ENCODE measurements around the gene NR1H2.

The NR1H2 gene

DNA sequence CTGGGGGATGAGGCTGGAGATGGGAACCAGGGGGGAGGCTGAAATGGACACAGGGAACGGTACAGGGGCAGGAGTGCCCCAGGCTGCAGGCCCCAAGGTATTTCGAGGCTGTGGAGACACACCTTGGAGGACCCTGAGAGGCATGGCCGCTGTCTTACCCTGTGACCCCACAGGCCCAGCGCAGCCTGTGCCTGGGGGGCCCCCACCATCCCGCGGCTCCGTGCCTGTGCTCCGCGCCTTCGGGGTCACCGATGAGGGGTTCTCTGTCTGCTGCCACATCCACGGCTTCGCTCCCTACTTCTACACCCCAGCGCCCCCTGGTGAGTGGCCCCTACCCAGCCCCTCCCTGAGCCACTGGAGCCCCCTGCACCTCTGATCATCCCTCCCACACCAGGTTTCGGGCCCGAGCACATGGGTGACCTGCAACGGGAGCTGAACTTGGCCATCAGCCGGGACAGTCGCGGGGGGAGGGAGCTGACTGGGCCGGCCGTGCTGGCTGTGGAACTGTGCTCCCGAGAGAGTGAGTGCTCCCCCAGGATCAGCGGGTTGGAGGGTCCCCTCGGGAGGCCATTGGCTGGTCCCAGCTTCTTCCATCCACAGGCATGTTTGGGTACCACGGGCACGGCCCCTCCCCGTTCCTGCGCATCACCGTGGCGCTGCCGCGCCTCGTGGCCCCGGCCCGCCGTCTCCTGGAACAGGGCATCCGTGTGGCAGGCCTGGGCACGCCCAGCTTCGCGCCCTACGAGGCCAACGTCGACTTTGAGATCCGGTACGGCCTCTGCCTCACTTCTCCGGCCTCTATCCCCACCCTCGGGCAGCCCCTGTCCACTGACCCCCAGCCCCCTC, 25.6 kb downstream of the NR1H2 start:
- no peak for DNase-seq (ENCODE audit: low read depth in 2 of 2)

DNA sequence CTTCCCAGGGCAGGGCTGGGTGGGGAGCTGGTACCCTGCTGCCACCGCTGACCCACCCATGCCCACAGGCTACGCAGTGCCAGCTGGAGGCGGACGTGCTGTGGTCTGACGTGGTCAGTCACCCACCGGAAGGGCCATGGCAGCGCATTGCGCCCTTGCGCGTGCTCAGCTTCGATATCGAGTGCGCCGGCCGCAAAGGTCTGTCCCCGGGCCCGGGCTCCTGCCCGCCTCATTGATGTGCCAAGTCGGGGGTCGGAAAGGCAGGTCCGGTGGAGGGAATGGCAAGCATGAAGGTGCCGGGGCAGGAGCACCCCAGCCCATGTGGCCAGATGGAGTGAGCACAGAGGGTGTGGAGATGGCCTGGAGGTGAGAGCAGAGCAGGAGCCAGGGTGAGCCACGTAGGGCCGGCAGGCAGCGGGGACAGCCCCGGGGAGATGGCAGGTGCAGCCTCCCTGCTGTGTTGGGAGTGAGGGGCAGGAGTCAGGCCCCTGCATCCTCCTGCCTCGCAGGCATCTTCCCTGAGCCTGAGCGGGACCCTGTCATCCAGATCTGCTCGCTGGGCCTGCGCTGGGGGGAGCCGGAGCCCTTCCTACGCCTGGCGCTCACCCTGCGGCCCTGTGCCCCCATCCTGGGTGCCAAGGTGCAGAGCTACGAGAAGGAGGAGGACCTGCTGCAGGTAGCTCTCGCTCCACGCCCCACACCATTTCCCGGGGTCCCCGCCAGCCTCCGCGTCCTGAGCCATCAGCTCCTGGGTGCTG, 26.5 kb downstream of the NR1H2 start:
- no peak for DNase-seq (ENCODE audit: low read depth in 2 of 2)

DNA sequence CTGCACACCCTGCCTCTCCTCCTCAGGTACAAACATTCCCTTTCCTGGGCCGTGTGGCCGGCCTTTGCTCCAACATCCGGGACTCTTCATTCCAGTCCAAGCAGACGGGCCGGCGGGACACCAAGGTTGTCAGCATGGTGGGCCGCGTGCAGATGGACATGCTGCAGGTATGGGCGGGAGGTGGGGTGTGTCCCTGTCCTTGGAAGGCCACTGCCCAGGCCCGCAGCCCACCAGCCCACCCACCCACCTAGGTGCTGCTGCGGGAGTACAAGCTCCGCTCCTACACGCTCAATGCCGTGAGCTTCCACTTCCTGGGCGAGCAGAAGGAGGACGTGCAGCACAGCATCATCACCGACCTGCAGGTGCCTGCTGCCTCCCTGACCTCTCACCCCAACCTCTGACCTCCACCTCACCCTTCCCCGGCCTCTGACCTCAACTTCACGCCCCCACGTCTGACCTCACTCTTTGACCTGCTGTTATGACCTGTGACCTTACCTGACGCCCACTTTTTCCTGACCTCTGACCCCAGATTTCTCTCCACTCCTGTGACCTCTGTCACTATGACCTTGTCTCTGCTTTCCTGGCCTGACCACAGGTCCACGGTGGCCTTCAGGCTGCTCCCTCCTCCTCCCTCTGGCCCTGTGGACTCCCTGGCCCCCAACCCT, 30.0 kb downstream of the NR1H2 start:
- no peak for DNase-seq (ENCODE audit: low read depth in 2 of 2)

DNA sequence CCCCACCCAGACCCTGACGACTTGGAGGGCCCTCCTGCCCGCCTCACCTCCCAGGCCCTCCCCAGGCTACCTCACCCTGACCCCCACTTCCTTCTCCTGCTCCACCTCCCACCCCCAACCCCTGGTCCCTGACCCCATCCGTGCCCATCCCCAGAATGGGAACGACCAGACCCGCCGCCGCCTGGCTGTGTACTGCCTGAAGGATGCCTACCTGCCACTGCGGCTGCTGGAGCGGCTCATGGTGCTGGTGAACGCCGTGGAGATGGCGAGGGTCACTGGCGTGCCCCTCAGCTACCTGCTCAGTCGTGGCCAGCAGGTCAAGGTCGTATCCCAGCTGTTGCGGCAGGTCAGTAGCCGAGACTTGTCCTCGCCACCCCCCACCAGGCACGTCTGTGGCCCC, 30.6 kb downstream of the NR1H2 start:
- DNase-seq (ENCODE audit: low read depth in 2 of 2) = no peak

DNA sequence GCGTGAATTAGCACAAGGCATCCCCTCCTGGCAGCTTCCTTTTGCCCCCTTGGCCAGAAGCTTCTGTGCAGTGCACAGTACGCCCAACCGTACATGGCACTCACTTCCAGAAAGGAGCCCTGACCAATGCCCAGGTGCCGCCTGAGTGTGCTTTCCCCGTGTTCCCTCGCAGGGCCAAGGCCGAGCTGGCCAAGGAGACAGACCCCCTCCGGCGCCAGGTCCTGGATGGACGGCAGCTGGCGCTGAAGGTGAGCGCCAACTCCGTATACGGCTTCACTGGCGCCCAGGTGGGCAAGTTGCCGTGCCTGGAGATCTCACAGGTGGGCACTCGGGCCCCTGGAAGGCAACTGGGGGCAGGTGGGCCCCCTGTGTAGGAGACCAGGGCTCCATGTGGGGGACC, 33.1 kb downstream of the NR1H2 start:
- DNase-seq (ENCODE audit: low read depth in 2 of 2) = no peak

DNA sequence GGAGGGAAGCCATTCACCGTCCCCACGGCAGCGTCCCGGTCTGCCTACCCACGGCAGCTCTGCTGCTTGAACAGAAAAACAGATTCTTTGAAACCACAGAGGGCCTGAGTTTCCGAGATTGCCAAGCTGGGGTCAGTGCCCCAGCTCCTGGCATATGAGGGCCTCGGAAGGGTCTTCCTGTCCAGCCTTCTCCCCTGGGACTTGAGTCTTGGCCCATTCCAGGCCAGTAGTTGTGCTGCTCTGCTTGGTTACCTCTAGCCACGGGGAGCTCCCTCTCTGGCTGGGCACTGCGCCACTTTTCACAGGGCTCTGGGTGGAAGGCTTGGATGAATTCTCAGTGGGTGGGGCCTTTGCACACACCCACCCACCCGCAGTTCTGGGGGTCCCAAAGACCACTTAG, 33.9 kb downstream of the NR1H2 start:
- DNase-seq (ENCODE audit: low read depth in 2 of 2) = no peak

DNA sequence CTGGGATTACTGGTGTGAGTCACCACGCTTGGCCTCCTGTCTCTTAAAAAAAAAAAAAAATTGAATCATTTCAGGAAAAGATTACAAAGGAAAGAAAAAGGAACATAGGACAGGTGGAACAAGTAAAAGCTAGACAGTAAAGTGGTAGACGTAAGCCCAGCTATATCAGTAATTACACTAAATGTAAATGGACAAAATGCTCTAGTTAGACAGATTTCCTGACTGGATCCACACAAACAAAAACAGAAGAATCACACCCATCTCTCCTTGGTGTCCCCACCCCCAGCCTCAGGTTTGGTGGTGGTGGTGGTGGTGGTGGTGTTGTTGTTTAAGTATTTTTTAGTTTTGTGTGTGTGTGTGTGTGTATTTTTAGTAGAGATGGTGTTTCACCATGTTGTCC, 36.2 kb downstream of the NR1H2 start:
- no peak for DNase-seq (ENCODE audit: low read depth in 2 of 2)

DNA sequence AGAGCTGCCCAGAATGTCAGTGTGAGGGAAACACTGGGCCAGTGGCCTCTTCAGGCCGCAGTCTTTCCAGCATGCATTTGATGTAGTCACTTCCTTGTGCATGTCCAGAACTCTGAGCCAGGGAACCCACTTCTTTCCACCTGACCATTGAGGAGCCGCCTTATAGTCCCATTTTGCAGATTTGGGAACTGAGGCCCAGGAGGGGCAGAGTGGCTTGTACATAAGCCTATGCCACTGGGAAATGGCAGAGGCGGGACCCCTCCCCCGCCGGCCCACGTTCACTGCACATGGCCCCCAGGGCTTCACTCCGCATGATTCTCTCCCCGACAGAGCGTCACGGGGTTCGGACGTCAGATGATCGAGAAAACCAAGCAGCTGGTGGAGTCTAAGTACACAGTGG, 36.8 kb downstream of the NR1H2 start:
- no peak for DNase-seq (ENCODE audit: low read depth in 2 of 2)

DNA sequence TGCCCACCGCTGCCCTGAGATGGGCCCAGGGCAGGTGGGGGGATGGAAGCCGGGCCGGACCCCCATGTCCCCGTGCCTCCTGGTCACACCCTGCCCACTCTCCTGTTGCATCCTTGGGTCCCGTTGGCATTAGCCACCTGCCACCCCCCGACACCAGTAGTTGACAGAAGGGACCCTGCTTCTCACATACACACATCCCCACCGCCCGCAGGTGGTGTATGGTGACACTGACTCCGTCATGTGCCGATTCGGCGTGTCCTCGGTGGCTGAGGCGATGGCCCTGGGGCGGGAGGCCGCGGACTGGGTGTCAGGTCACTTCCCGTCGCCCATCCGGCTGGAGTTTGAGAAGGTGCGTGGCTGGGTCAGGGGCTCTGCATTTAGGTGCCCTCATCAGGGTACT, 37.3 kb downstream of the NR1H2 start:
- no peak for DNase-seq (ENCODE audit: low read depth in 2 of 2)

DNA sequence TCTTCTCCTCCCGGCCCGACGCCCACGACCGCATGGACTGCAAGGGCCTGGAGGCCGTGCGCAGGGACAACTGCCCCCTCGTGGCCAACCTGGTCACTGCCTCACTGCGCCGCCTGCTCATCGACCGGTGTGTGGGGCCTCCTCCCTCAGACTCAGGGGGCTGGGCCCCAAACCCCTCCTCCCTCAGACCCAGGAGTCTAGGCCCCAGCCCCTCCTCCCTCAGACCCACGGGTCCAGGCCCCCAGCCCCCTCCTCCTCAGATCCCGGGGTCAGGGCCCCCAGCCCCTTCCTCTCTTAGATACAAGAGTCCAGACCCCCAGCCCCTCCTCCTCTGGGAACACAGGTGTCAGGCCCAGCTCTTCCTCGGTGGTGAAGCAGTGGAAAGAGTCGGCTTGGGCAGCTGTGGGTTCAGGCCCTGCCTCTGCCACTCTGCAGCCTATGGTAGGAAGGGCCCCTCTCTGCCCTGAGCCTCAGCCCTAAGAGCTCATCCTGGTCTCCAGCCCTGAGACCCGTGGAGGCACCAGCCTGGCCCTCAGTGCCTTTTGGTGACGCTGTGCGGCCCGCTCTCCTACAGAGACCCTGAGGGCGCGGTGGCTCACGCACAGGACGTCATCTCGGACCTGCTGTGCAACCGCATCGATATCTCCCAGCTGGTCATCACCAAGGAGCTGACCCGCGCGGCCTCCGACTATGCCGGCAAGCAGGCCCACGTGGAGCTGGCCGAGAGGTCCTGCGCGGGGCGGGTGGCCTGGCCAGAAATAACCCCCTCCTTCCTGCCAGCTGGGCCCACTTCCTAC, 38.8 kb downstream of the NR1H2 start:
- peak in 1 of 2 experiments; percentile 15 for DNase-seq (ENCODE audit: low read depth in 2 of 2)

DNA sequence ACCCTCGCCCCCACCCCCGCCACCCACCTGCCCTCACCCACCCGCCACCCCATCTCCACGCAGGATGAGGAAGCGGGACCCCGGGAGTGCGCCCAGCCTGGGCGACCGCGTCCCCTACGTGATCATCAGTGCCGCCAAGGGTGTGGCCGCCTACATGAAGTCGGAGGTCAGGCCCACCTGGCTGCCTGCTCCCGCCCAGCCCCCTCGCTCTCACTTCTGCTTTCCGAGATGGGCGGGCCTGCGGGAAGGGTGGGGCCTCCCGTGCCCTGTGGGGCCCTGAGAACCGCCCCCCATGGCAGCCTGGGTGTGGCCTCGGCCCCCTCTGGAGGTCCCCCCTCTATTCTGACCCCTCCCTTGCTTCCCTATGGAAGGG, 39.4 kb downstream of the NR1H2 start:
- no peak for DNase-seq (ENCODE audit: low read depth in 2 of 2)

DNA sequence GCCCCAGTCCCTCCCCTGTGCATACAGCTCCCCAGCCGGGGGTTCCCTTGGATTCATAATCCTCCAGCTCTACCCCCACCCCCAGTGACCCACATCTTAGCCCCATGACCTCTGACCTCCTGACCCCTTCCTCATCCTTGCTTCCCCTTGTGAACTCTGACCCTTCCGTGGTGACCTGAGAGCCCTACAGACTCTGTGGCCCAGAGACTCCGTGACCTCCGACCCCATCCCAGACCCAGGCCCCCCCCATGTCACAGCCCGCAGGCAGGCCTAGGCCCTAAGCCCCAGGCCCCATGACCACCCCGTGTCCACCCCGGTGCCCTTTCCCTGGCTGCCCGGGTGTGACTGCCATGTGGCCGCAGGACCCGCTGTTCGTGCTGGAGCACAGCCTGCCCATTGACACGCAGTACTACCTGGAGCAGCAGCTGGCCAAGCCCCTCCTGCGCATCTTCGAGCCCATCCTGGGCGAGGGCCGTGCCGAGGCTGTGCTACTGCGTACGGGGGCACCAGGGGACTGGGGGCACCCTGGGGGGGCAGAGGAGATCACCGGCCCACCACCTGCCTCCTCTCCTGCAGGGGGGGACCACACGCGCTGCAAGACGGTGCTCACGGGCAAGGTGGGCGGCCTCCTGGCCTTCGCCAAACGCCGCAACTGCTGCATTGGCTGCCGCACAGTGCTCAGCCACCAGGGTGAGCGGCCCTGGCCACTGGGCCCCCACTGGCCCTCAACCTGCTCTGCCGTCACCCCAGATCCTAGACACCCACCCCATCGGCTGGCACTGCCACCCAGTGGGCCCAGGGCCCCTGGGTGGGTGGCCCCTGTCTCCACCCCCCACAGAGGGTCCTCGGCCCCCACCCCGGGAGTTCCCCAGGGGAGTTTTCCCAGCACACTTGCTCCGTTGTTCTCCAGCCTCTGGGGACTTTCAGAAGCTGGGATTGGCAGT, 40.0 kb downstream of the NR1H2 start:
- DNase-seq (ENCODE audit: low read depth in 2 of 2) = no peak

DNA sequence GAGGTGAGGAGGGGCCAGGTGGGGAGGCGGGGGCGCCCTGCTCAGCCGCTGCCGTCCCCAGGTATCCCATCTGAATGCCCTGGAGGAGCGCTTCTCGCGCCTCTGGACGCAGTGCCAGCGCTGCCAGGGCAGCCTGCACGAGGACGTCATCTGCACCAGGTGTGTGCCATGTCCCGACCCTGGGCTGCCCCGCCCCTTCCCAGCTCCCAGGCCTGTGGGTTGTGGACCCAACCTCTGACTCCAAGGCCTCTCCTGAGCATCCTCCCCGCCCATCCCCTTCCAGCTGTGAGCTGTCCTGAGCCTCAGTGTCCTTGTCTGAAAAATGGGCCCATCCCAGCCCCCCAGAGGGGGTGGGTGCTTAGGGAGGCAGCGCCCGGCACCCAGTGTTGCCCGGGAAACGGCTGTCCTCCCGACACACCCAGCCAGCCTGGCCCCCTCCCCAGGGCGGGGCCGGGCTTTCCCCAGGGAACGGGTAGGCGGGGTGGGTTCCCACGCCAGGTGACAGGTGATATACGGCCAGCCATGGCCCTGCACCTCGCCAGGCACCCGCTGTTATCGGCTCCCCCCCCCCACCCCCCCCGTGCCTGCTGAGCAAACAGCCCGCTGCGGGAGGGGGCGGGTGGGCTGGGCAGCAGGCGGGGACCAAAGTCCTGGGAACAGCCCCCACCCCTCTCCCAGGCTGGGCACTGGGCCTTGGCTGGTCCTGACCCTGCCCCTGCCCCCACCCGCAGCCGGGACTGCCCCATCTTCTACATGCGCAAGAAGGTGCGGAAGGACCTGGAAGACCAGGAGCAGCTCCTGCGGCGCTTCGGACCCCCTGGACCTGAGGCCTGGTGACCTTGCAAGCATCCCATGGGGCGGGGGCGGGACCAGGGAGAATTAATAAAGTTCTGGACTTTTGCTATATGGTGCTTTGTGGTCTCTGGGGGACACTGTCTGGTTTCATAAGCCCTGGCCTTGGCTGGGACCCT, 41.1 kb downstream of the NR1H2 start:
- no peak for DNase-seq (ENCODE audit: low read depth in 2 of 2)

DNA sequence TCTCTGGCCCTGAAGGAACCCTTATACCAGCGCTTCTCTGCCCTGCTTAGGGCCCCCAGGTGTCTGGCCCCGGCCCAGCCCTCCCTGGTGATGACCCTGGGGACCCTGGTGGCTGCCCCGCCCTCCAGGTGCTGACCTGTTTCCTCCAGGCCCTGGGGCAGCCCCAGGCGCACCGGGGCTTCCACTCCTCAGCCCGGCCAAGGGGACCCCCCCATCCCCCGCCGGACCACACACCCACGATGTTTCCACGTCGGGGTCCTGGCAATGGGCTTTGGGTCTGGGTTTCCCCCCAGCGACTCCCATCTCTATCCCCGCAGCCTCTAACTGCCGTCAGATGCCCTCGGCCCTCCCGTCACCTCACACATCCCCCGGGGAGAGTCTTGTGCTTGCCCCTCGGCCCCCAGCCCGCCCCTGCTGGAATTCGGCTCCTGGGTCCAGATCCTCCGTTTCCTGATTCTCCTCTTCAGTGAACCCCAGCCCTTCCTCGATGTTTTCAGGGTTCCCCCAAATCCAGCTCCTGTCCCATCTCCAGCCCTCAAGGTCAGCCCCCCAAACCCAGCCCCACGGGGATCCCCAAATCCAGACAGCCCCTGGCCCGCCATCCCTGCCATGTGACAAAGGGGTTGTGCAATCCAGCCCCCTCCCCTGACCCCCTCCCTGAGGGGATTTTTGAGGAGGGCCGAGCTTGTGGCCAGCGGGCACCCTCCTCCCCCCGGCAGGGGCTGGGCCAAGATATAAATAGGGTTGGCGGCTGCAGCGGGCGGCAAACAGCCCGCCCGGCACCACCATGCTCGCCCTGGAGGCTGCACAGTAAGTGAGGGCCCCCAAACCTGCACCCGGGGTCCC, 42.1 kb downstream of the NR1H2 start, which contains the start of gene SPIB:
TSS of gene SPIB (plus strand) at position 763 of the 846 bp plus-strand sequence. CDS start at position 788, 25 bp downstream.
- no peak for DNase-seq (ENCODE audit: low read depth in 2 of 2)

DNA sequence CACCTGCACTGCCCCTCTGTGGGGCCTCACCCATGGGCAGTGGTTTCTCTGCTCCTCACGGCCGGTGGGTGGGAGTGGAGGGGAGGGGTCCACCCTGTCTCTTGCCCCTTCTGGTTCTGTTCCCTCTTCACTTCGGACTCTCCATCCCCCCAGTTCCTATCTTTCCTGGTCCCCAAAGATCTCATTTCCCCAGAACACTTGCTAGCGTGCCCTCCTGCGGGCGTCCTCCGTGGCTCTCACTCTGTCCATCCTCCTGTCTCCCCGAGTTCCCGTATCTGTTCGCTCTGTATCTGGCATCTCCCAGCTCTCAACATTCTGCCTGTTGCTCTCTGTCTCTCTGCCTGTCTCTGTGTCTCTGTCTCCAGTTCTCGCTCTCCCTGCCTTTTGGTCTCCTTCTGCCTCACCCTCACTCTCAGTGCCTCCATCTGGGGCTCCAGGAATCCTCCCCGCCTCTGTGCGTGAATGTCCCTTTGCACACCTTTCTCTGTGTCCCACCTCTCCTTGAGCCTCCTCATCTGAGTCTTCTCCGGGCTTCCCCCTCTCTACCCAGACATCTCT, 42.8 kb downstream of the NR1H2 start:
- no peak for DNase-seq (ENCODE audit: low read depth in 2 of 2)

DNA sequence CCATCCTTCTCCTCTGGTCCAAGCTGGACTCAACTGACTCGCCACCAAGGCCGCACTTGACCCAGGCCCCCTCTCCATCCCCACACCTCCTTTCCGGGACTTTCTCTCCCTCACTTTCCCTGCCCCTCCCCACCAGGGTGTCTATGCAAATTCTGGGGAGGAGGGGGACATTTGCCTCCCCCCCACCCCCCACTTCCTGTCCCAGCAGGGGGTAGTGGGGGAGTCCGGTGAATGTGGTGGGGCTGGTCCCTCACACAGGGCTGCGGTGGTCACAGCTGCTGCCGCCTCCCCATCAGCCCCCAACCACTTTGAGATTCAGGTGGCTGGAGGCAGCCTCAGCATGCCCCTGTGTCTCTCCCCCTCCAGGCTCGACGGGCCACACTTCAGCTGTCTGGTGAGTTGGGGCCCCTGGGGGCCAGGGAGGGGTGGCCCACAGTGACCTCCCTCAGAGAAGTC, 43.4 kb downstream of the NR1H2 start:
- no peak for DNase-seq (ENCODE audit: low read depth in 2 of 2)

DNA sequence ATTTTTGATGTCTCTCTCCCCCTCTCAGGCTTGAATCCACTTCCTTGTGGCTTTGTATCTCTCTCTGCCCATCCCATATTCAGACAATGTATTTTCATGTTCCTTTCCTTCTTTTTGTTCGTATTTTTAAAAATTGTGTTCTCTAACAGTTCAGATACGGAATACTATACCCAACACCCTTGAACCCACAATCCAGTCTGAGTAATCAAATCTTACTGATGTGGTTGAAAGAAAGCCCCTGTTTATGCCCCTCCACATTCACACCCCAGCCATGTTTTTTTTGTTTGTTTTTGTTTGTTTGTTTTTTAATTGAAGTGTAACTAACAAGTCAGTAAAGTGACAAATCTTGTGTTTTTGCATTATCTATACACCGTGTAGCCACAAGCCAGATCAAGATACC, 43.9 kb downstream of the NR1H2 start:
- DNase-seq (ENCODE audit: low read depth in 2 of 2) = no peak

DNA sequence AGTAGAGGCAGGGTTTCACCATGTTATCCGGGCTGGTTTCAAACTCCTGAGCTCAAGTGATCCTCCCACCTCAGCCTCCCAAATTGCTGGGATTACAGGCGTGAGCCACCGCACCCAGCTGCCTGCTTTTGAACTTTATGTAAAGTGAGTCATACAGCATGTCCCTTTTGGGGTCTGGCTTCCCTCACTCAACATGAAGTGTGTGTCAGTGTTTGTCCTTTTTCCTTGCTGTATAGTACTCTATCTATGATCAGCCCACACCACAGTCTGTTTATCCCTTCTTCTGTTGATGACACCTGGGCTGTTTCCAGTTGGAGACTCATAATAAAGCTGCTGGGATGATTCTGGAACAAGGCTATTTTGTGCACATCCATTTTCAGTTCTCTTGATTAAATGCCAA, 44.6 kb downstream of the NR1H2 start:
- DNase-seq (ENCODE audit: low read depth in 2 of 2) = no peak

All from fibroblast of skin of left biceps (primary cell).